IMR-90 (cell line): Measurements from ENCODE around the gene LEO1. TPM values are rescaled to one million over a fixed set of nuclear protein-coding genes. Genes with fewer than 3 reads are reported as not detected.

Experiments used
- ATAC-seq: fragments of 200-7000 bp; cut with Tn5 transposase; 2 replicates; pipeline ENCODE4 v1.9.1; 2020; ENCODE audit warnings: low read depth, mild to moderate bottlenecking, moderate library complexity
- BruUV-seq: library from RNA; stranded (reverse); fragments of 400-500 nt; replicated peaks from 2 replicates; lab custom pipeline; 2021; lab: Mats Ljungman, UMichigan
- CTCF ChIA-PET: fragments of 300-600 bp; formaldehyde crosslinking; extraction: SDS; loops from one replicate; lab custom pipeline; 2021; ENCODE audit warnings: antibody characterized with exemption; lab: Yijun Ruan, JAX
- POLR2A ChIA-PET: fragments of 300-600 bp; sonication (Branson Sonifier 250); formaldehyde crosslinking; loops from one replicate; lab custom pipeline; 2022; ENCODE audit warnings: antibody characterized with exemption; ENCODE audit not compliant: unreplicated experiment; lab: Charles Lee
- DNase-seq: peaks from one replicate; pipeline ENCODE4 v3.0.0; 2013
- H2AFZ ChIP-seq: replicated peaks from 2 replicates; pipeline ENCODE3; 2013; ENCODE audit warnings: low read length, mild to moderate bottlenecking; ENCODE audit not compliant: poor library complexity
- H2AK5ac ChIP-seq: 2 replicates; pipeline ENCODE4 v1.6.1; 2013; ENCODE audit warnings: low read depth, low read length, inconsistent platforms
- H2AK9ac ChIP-seq: replicated peaks from 2 replicates; pipeline ENCODE3; 2013; ENCODE audit warnings: mild to moderate bottlenecking, low read depth, low read length, moderate library complexity; ENCODE audit not compliant: poor library complexity
- H2BK120ac ChIP-seq: 2 replicates; pipeline ENCODE4 v1.6.1; 2013; ENCODE audit warnings: low read depth, low read length, inconsistent platforms
- H2BK15ac ChIP-seq: 3 replicates; pipeline ENCODE4 v1.6.1; 2013; ENCODE audit warnings: low read depth, low read length, inconsistent platforms
- H2BK20ac ChIP-seq: 2 replicates; pipeline ENCODE4 v1.6.1; 2013; ENCODE audit warnings: low read depth, mild to moderate bottlenecking, inconsistent platforms, low read length, moderate library complexity
- H2BK5ac ChIP-seq: 2 replicates; pipeline ENCODE4 v1.6.1; 2013; ENCODE audit warnings: mild to moderate bottlenecking, low read depth, low read length, inconsistent platforms; ENCODE audit not compliant: poor library complexity, severe bottlenecking
- H3K14ac ChIP-seq: replicated peaks from 2 replicates; pipeline ENCODE4 v1.6.1; 2013; ENCODE audit warnings: low read depth, low read length, inconsistent platforms
- H3K18ac ChIP-seq: 2 replicates; pipeline ENCODE4 v1.6.1; 2013; ENCODE audit warnings: low read depth, low read length, control low read depth
- H3K23ac ChIP-seq: 2 replicates; pipeline ENCODE4 v1.6.1; 2013; ENCODE audit warnings: low read depth, low read length, inconsistent platforms
- H3K27ac ChIP-seq: 2 replicates; pipeline ENCODE4 v1.5.1; 2013; ENCODE audit warnings: mild to moderate bottlenecking, control low read depth, low read length; ENCODE audit not compliant: insufficient read depth
- H3K27me3 ChIP-seq: 2 replicates; pipeline ENCODE4 v1.6.1; 2013; ENCODE audit warnings: low read length; ENCODE audit not compliant: control insufficient read depth, insufficient read depth
- H3K36me3 ChIP-seq: 2 replicates; pipeline ENCODE4 v1.6.1; 2013; ENCODE audit warnings: low read length, mixed read lengths; ENCODE audit not compliant: control insufficient read depth, insufficient read depth
- H3K4ac ChIP-seq: 2 replicates; pipeline ENCODE4 v1.6.1; 2013; ENCODE audit warnings: low read depth, low read length, inconsistent platforms
- H3K4me1 ChIP-seq: 2 replicates; pipeline ENCODE4 v1.6.1; 2013; ENCODE audit warnings: low read length, mixed read lengths; ENCODE audit not compliant: control insufficient read depth, insufficient read depth
- H3K4me2 ChIP-seq: 2 replicates; pipeline ENCODE4 v1.6.1; 2013; ENCODE audit warnings: low read depth, mild to moderate bottlenecking, control low read depth, low read length, moderate library complexity
- H3K4me3 ChIP-seq: 2 replicates; pipeline ENCODE4 v1.5.1; 2013; ENCODE audit warnings: low read depth, mild to moderate bottlenecking, control low read depth, low read length, moderate library complexity; ENCODE audit not compliant: insufficient read depth
- H3K56ac ChIP-seq: 2 replicates; pipeline ENCODE4 v1.6.1; 2013; ENCODE audit warnings: low read length, inconsistent platforms; ENCODE audit not compliant: insufficient read depth; ENCODE audit errors: extremely low read depth
- H3K79me1 ChIP-seq, 2 experiments: 2 replicates each; pipeline ENCODE4 v1.6.1; 2013; ENCODE audit warnings: low read length in 2 of 2, inconsistent platforms in 1 of 2, low read depth in 1 of 2
- H3K9ac ChIP-seq: 2 replicates; pipeline ENCODE4 v1.6.1; 2013; ENCODE audit warnings: low read depth, low read length, control low read depth
- H3K9me1 ChIP-seq: 2 replicates; pipeline ENCODE4 v1.6.1; 2013; ENCODE audit warnings: low read length, inconsistent platforms; ENCODE audit not compliant: insufficient read depth
- H3K9me3 ChIP-seq: 2 replicates; pipeline ENCODE4 v1.6.1; 2013; ENCODE audit warnings: low read length; ENCODE audit not compliant: control insufficient read depth, insufficient read depth
- H4K20me1 ChIP-seq: 2 replicates; pipeline ENCODE4 v1.6.1; 2013; ENCODE audit warnings: low read length, inconsistent platforms; ENCODE audit not compliant: insufficient read depth
- H4K5ac ChIP-seq: 2 replicates; pipeline ENCODE4 v1.6.1; 2013; ENCODE audit warnings: mild to moderate bottlenecking, low read depth, low read length, control low read depth
- H4K8ac ChIP-seq, 2 experiments: 2 replicates each; pipeline ENCODE4 v1.6.1; 2013; ENCODE audit warnings: low read depth in 2 of 2, low read length in 2 of 2, control low read depth in 1 of 2, inconsistent platforms in 1 of 2
- H4K91ac ChIP-seq: 2 replicates; pipeline ENCODE4 v1.6.1; 2013; ENCODE audit warnings: low read depth, low read length, inconsistent platforms; ENCODE audit not compliant: insufficient read depth
- BHLHE40 ChIP-seq: fragments of 150-350 bp; IDR thresholded peaks from 2 replicates; pipeline ENCODE4 v1.6.1; 2016; ENCODE audit warnings: mild to moderate bottlenecking, low read depth, low read length
- CEBPB ChIP-seq: IDR thresholded peaks from 2 replicates; pipeline ENCODE4 v1.6.1; 2012; ENCODE audit warnings: low read depth, low read length, improper control_type of control experiment
- CHD1 ChIP-seq: IDR thresholded peaks from 2 replicates; pipeline ENCODE4 v1.6.1; 2012; ENCODE audit warnings: low read depth, low read length, improper control_type of control experiment
- FOS ChIP-seq: fragments of 150-350 bp; IDR thresholded peaks from 2 replicates; pipeline ENCODE4 v1.6.1; 2016; ENCODE audit warnings: low read depth, low read length
- MAFK ChIP-seq: IDR thresholded peaks from 2 replicates; pipeline ENCODE4 v1.6.1; 2012; ENCODE audit warnings: low read depth, low read length, improper control_type of control experiment
- POLR2A ChIP-seq: IDR thresholded peaks from 2 replicates; pipeline ENCODE4 v1.6.1; 2012; ENCODE audit warnings: mild to moderate bottlenecking, low read depth, low read length
- RAD21 ChIP-seq: IDR thresholded peaks from 2 replicates; pipeline ENCODE4 v1.6.1; 2012; ENCODE audit warnings: low read length, improper control_type of control experiment
- RCOR1 ChIP-seq: IDR thresholded peaks from 2 replicates; pipeline ENCODE4 v1.6.1; 2012; ENCODE audit warnings: mild to moderate bottlenecking, low read length, improper control_type of control experiment; ENCODE audit not compliant: insufficient replicate concordance
- WGBS, 2 experiments: methylation state at CpG; one replicate each; pipeline versions ENCODE4 v1.1.5 to v1.1.7; 2013; ENCODE audit warnings: missing lambda C conversion rate in 2 of 2; ENCODE audit not compliant: insufficient read length in 1 of 2; ENCODE audit errors: extremely low coverage in 2 of 2; 5-methylcytosine and 5-hydroxymethylcytosine counted together
- dilution Hi-C: fragments of 300-500 bp; cut with HindIII; formaldehyde crosslinking; loops from one replicate; pipeline ENCODE4 v1.14.3; 2018; ENCODE audit warnings: low sequenced_read_pairs; ENCODE audit not compliant: unreplicated experiment
- in situ Hi-C: fragments of 300-500 bp; cut with MboI; formaldehyde crosslinking; loops from 3 replicates; pipeline ENCODE4 v1.14.3; 2019; ENCODE audit warnings: low sequenced_read_pairs, inconsistent platforms, mixed read lengths
- intact Hi-C: fragments of 100-400 bp; cut with micrococcal nuclease; formaldehyde crosslinking; loops from 2 replicates; pipeline ENCODE4 v1.10.0; 2022
- polyA plus RNA-seq, 3 experiments: library from polyadenylated mRNA; depleted of rRNA; stranded (reverse); fragments of >200 nt; gene quantifications; 2 replicates each; pipeline ENCODE4 v1.2.3, GENCODE V29; 2012; ENCODE audit warnings: low replicate concordance in 1 of 3
- total RNA-seq: library from RNA; depleted of rRNA; stranded (reverse); fragments of >200 nt; gene quantifications from 2 replicates; pipeline ENCODE4 v1.2.3, GENCODE V29; 2012
- TF ChIP-seq, protein P1 (sequence below): fragments of 150-350 bp; IDR thresholded peaks from 2 replicates; pipeline ENCODE4 v1.6.1; 2017; ENCODE audit warnings: mild to moderate bottlenecking, antibody characterized with exemption, low read length, low read depth
- TF ChIP-seq, protein P2 (sequence below): fragments of 150-350 bp; IDR thresholded peaks from 2 replicates; pipeline ENCODE4 v1.6.1; 2016; ENCODE audit warnings: low read depth, mild to moderate bottlenecking, low read length, moderate library complexity, borderline replicate concordance
- TF ChIP-seq, protein P3 (sequence below): conservative IDR thresholded peaks from 2 replicates; pipeline ENCODE4 v1.5.1; 2012; ENCODE audit warnings: mild to moderate bottlenecking, low read depth, low read length, improper control_type of control experiment

Gene LEO1
- total and polyA plus RNA-seq, 2 of the 4 experiments (the other 2 are of a cell fraction) = 9.0 to 11.5 TPM

DNA sequence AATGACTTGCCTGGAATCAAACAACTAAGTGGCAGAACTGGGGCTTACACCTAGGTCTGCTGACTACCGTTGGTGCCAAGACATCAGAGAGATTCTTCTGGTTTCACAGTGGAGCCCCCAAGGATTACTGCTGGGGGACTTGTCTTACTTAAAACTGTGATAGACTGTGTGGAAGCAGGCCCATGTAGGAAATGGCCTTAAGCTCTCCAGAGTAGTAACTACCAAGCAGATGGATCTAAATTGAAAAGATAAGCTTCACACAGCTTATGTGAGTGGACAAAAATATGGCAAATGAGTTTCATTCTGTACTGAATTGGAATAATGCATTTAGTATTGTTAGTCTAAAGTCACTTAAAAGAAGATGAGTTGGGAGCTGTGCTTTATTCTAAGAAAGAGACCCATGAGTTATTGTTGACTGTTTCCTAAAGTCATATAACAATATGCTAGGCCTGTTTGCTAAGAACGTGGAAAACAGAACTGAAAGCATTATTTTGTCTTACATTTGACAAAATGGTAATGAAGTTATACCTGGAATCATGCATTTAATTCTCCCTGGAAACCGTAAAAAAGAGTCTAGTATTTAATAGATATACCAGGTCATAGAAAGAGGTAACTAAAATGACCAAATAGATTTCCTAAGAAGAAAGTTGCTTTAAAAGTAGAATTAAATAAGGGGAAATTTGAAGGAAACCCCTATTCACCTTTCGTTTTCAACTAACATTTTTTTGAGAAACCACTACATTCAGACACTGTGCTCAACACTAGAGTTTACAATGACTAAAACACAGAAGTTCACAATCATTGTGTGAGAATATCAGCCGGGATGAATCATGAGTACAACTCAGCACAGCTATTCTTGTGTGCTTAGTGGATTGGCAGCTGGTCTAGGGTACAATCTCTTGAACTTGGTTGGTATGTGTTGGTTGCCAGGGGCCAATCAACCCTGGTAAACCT is 34.4 kb upstream of the LEO1 start:
- Histone ChIP-seq H3K27ac (no peak overlapping the region), H2BK120ac (no peak overlapping the region), H3K79me1 (no peaks in the 10 kb centered on the region), H2BK20ac (peak overlapping the region; percentile 28; the same call in 1 of the 2 replicates), H4K20me1 (no peaks in the 10 kb centered on the region), H3K56ac (no peak overlapping the region), H3K14ac (no peak overlapping the region), H3K9me3 (no peaks in the 10 kb centered on the region), H3K23ac (no peak overlapping the region), H3K9me1 (no peaks in the 10 kb centered on the region), H3K4me1 (peaks cover 4% of the 10 kb centered on the region; the same call in 1 of the 2 replicates), H2AK9ac (no peak overlapping the region), H2AK5ac (no peak overlapping the region), H3K18ac (no peak overlapping the region), H3K27me3 (no peaks in the 10 kb centered on the region), H3K4ac (no peak overlapping the region), H3K4me2 (no peak overlapping the region), H4K91ac (no peak overlapping the region), H2BK15ac (no peak overlapping the region), H2BK5ac (peak overlapping the region; percentile 1), H2AFZ (no peak overlapping the region), H4K5ac (no peak overlapping the region; the same call in 1 of the 2 replicates), H3K36me3 (no peaks in the 10 kb centered on the region), H3K9ac (no peak overlapping the region), H3K4me3 (no peak overlapping the region), H4K8ac (no peak overlapping the region)
- peak; percentile 85 for DNase-seq
- in situ Hi-C loops (loop anchor here (25.0 kb wide), 1 partner anchor 656 kb away; no protein-coding TSS in a partner anchor), intact Hi-C loops (no loop called here), dilution Hi-C loops (no loop called here)
- TF ChIP-seq, protein P1, sequence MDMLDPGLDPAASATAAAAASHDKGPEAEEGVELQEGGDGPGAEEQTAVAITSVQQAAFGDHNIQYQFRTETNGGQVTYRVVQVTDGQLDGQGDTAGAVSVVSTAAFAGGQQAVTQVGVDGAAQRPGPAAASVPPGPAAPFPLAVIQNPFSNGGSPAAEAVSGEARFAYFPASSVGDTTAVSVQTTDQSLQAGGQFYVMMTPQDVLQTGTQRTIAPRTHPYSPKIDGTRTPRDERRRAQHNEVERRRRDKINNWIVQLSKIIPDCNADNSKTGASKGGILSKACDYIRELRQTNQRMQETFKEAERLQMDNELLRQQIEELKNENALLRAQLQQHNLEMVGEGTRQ = no peak
- TF ChIP-seq, protein P2, sequence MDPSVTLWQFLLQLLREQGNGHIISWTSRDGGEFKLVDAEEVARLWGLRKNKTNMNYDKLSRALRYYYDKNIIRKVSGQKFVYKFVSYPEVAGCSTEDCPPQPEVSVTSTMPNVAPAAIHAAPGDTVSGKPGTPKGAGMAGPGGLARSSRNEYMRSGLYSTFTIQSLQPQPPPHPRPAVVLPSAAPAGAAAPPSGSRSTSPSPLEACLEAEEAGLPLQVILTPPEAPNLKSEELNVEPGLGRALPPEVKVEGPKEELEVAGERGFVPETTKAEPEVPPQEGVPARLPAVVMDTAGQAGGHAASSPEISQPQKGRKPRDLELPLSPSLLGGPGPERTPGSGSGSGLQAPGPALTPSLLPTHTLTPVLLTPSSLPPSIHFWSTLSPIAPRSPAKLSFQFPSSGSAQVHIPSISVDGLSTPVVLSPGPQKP = no peak
- TF ChIP-seq BHLHE40 = peak; percentile 29; the same call in 1 of the 2 replicates
- TF ChIP-seq POLR2A = no peak
- no peak for TF ChIP-seq CEBPB
- no peak for TF ChIP-seq RAD21
- TF ChIP-seq RCOR1 = no peak
- TF ChIP-seq FOS = 0 out of 2 replicates have a peak, but pooled peaks have one; percentile 26
- TF ChIP-seq, protein P3, sequence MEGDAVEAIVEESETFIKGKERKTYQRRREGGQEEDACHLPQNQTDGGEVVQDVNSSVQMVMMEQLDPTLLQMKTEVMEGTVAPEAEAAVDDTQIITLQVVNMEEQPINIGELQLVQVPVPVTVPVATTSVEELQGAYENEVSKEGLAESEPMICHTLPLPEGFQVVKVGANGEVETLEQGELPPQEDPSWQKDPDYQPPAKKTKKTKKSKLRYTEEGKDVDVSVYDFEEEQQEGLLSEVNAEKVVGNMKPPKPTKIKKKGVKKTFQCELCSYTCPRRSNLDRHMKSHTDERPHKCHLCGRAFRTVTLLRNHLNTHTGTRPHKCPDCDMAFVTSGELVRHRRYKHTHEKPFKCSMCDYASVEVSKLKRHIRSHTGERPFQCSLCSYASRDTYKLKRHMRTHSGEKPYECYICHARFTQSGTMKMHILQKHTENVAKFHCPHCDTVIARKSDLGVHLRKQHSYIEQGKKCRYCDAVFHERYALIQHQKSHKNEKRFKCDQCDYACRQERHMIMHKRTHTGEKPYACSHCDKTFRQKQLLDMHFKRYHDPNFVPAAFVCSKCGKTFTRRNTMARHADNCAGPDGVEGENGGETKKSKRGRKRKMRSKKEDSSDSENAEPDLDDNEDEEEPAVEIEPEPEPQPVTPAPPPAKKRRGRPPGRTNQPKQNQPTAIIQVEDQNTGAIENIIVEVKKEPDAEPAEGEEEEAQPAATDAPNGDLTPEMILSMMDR = no peak
- TF ChIP-seq CHD1 = no peak
- TF ChIP-seq MAFK = no peak
- ChIA-PET POLR2A (no interaction called here), CTCF (interaction anchor here (0.6 kb wide), 1 partner anchor 100 kb away, joined by 3 read pairs; no protein-coding TSS in a partner anchor)
- WGBS, 2 experiments = 100% methylated on average over 1 of the region's 5 CpGs; no CpG with 5 or more reads in 1 of the 2 experiments
- ATAC-seq = peak; percentile 89
- BruUV-seq = no TSS peak
